HepG2 (cell line): Measurements from ENCODE around the gene GTF2H1. TPM values are rescaled to one million over a fixed set of nuclear protein-coding genes. Genes with fewer than 3 reads are reported as not detected.

Source experiments
- ATF5 ChIP-seq: sonication (generic); formaldehyde crosslinking; IDR thresholded peaks from 2 replicates; pipeline ENCODE4 v1.4.0; 2020; ENCODE audit warnings: mild to moderate bottlenecking, low read depth, missing genetic modification reagents
- BORCS8-MEF2B ChIP-seq: sonication (generic); formaldehyde crosslinking; IDR thresholded peaks from 2 replicates; pipeline ENCODE4 v1.8.0; 2022; ENCODE audit warnings: mild to moderate bottlenecking, missing genetic modification reagents
- ELF3 ChIP-seq: IDR thresholded peaks from 2 replicates; pipeline ENCODE4 v1.6.1; 2016; ENCODE audit warnings: missing genetic modification reagents, missing compliant biosample characterization
- GTF2F1 ChIP-seq: fragments of 150-350 bp; IDR thresholded peaks from 2 replicates; pipeline ENCODE4 v1.6.1; 2014; ENCODE audit warnings: low read length
- GTF3A ChIP-seq: sonication (generic); formaldehyde crosslinking; conservative IDR thresholded peaks from 2 replicates; pipeline ENCODE4 v1.4.0; 2020; ENCODE audit warnings: mild to moderate bottlenecking, missing genetic modification reagents
- KLF13 ChIP-seq: sonication (generic); formaldehyde crosslinking; IDR thresholded peaks from 2 replicates; pipeline ENCODE4 v1.4.0; 2020; ENCODE audit warnings: mild to moderate bottlenecking, missing genetic modification reagents
- KLF15 ChIP-seq: sonication (generic); formaldehyde crosslinking; IDR thresholded peaks from 2 replicates; pipeline ENCODE4 v1.8.1; 2023; ENCODE audit warnings: borderline replicate concordance, mild to moderate bottlenecking, inconsistent platforms, missing genetic modification reagents, mixed read lengths
- NCOR1 ChIP-seq: fragments of 200-600 bp; sonication (generic); IDR thresholded peaks from 2 replicates; pipeline ENCODE4 v1.7.0; 2017; ENCODE audit warnings: antibody characterized with exemption, low read length, borderline replicate concordance
- NONO ChIP-seq, 2 experiments: fragments of 450-650 bp in 1 of 2; sonication (generic) in 1 of 2; formaldehyde crosslinking in 1 of 2; IDR thresholded peaks in 1 of 2; conservative IDR thresholded peaks in 1 of 2; 2 replicates each; pipeline versions ENCODE4 v1.6.1 to v1.8.0; 2017 to 2022; ENCODE audit warnings: mild to moderate bottlenecking in 1 of 2, missing genetic modification reagents in 1 of 2, moderate library complexity in 1 of 2
- PATZ1 ChIP-seq: sonication (generic); formaldehyde crosslinking; IDR thresholded peaks from 2 replicates; pipeline ENCODE4 v1.4.0; 2020; ENCODE audit warnings: missing genetic modification reagents
- PCBP1 ChIP-seq: fragments of 200-400 bp; formaldehyde crosslinking; IDR thresholded peaks from 2 replicates; pipeline ENCODE4 v1.6.1; 2017; ENCODE audit warnings: mild to moderate bottlenecking, low read depth, low read length, borderline replicate concordance
- RBFOX2 ChIP-seq: fragments of 200-400 bp; formaldehyde crosslinking; IDR thresholded peaks from 2 replicates; pipeline ENCODE4 v1.6.1; 2017; ENCODE audit warnings: low read depth, mild to moderate bottlenecking, low read length
- SNAPC2 ChIP-seq: sonication (generic); formaldehyde crosslinking; IDR thresholded peaks from 2 replicates; pipeline ENCODE4 v1.8.1; 2022; ENCODE audit warnings: mild to moderate bottlenecking, missing genetic modification reagents
- ZC3H4 ChIP-seq: sonication (generic); formaldehyde crosslinking; IDR thresholded peaks from 2 replicates; pipeline ENCODE4 v1.4.0; 2020; ENCODE audit warnings: missing genetic modification reagents, borderline replicate concordance
- ZGPAT ChIP-seq: IDR thresholded peaks from 2 replicates; pipeline ENCODE4 v1.6.1; 2016; ENCODE audit warnings: mild to moderate bottlenecking
- ZNF468 ChIP-seq: sonication (generic); formaldehyde crosslinking; IDR thresholded peaks from 2 replicates; pipeline ENCODE4 v1.8.0; 2022; ENCODE audit warnings: mild to moderate bottlenecking, moderate library complexity, missing genetic modification reagents
- ZNF614 ChIP-seq: IDR thresholded peaks from 2 replicates; pipeline ENCODE4 v1.6.1; 2018; ENCODE audit warnings: missing biosample characterization, missing genetic modification reagents, inconsistent platforms, borderline replicate concordance
- ZNF646 ChIP-seq: sonication (generic); formaldehyde crosslinking; IDR thresholded peaks from 2 replicates; pipeline ENCODE4 v1.9.0; 2021; ENCODE audit warnings: mild to moderate bottlenecking, missing genetic modification reagents
- ZNF790 ChIP-seq: sonication (generic); formaldehyde crosslinking; IDR thresholded peaks from 2 replicates; pipeline ENCODE4 v1.8.0; 2022; ENCODE audit warnings: missing genetic modification reagents, mild to moderate bottlenecking, borderline replicate concordance
- polyA plus RNA-seq, 8 experiments: library from polyadenylated mRNA; depleted of rRNA in 3 of 8; stranded (reverse) in 7 of 8; unstranded in 1 of 8; fragments of >200 nt; fragmentation: Illumina TruSeq in 4 of 8; extraction: Trizol in 4 of 8; gene quantifications; 2 replicates each; pipeline versions ENCODE4 v1.2.1 to v1.2.3, GENCODE V29; 2011 to 2016; ENCODE audit warnings: low read depth in 4 of 8, missing spikeins in 1 of 8, mixed read lengths in 1 of 8; ENCODE audit not compliant: insufficient read depth in 1 of 8
- total RNA-seq, 5 experiments: library from RNA; depleted of rRNA; stranded (reverse); fragments of >200 nt; fragmentation: Illumina TruSeq; extraction: Trizol; gene quantifications; 2 replicates each; pipeline ENCODE4 v1.2.3, GENCODE V29; 2016; ENCODE audit warnings: low read depth in 1 of 5

Gene GTF2H1
- total and polyA plus RNA-seq, 2 of the 13 experiments (the other 11 are each of a cell fraction or from before 2014, with no cell fraction given): 15.7 to 51.4 TPM

GRCh38 chr11:18408558-18409291 lies 86.4 kb downstream of the GTF2H1 start (continued):
- peak; percentile 58; the same call in 1 of the 2 replicates for TF ChIP-seq ATF5 (CRISPR knock-in tag)
- no peak for TF ChIP-seq ZNF646 (CRISPR knock-in tag)
- no peak for TF ChIP-seq KLF13 (CRISPR knock-in tag)
- TF ChIP-seq ZNF468: no peak
- TF ChIP-seq BORCS8-MEF2B (CRISPR knock-in tag): no peak
- TF ChIP-seq PATZ1: no peak
- TF ChIP-seq NCOR1: no peak
- TF ChIP-seq SNAPC2 (CRISPR knock-in tag): no peak
- 0 out of 2 replicates have a peak, but pooled peaks have one; percentile 54 for TF ChIP-seq ZGPAT
- no peak for TF ChIP-seq ZNF790 (CRISPR knock-in tag)
- 0 out of 2 replicates have a peak, but pooled peaks have one; percentile 34 for TF ChIP-seq GTF3A (CRISPR knock-in tag)
- peak; percentile 71 for TF ChIP-seq RBFOX2
- TF ChIP-seq ZNF614 (CRISPR knock-in tag): no peak
- TF ChIP-seq ZC3H4 (CRISPR knock-in tag): peak; percentile 83
- TF ChIP-seq ELF3 (CRISPR knock-in tag): no peak
- no peak for TF ChIP-seq KLF15
- no peak for TF ChIP-seq PCBP1
- no peak for TF ChIP-seq GTF2F1
- TF ChIP-seq NONO (IDR thresholded peaks at IDR 0.05): no peak
- peak; percentile 53 for TF ChIP-seq NONO (CRISPR knock-in tag; conservative IDR thresholded peaks at IDR 0.05)
